ENCODE results near the gene CDH11.

DNA sequence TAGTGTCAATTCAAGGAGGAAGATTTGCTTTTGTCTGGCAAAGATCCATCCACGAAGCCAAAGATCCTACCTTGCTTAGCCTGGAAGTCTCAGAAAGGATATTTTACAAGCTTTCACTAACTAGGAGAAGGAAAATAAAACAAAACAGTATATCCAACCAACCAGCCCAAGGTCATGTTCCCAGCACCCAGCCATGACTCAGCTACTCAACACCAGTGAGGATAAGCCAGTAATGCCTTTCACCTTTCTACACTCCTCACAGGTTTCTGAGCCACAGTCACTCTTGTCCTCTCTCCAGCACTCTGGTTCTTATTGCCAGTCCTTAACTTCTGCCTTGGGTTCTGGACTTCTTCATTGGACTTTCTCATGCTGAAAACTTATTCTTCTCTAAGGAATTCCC, 116.2 kb downstream of the CDH11 start:
- TF ChIP-seq POLR2A (IDR thresholded peaks at IDR 0.05; ENCODE audit: low read depth, low read length) (no peak), POLR2AphosphoS5 (IDR thresholded peaks at IDR 0.05; ENCODE audit: low read depth, low read length) (no peak), TAF1 (IDR thresholded peaks at IDR 0.05; ENCODE audit: low read depth, low read length) (no peak), PAX5 (IDR thresholded peaks at IDR 0.05; ENCODE audit: insufficient read depth, low read length, severe bottlenecking) (no peak), SPI1 (IDR thresholded peaks at IDR 0.05; ENCODE audit: low read depth, low read length) (no peak), POU2F2 (IDR thresholded peaks at IDR 0.05; ENCODE audit: low read depth, low read length) (no peak)
